Motor neuron (in vitro differentiated cells): Measurements from ENCODE around the gene MIEF2. TPM values are rescaled to one million over a fixed set of nuclear protein-coding genes. Genes with fewer than 3 reads are reported as not detected.

Experiments
- ATAC-seq, 8 experiments: fragments of 200-7000 bp; cut with Tn5 transposase; replicated peaks in 6 of 8; 2 replicates each; pipeline ENCODE4 v1.8.0; 2021; ENCODE audit warnings: mild to moderate bottlenecking in 8 of 8, moderate library complexity in 8 of 8
- H3K27ac ChIP-seq, 2 donors: fragments of 250-450 bp; sonication (Bioruptor Pico); 2 replicates each; pipeline ENCODE4 v1.9.0; 2021; ENCODE audit warnings: antibody characterized with exemption in 2 of 2, mild to moderate bottlenecking in 2 of 2, moderate library complexity in 1 of 2
- H3K4me1 ChIP-seq, 2 donors: fragments of 250-450 bp; sonication (Bioruptor Pico); replicated peaks in 1 of 2; 2 replicates each; pipeline ENCODE4 v1.6.1; 2021; ENCODE audit warnings: antibody characterized with exemption in 2 of 2, mild to moderate bottlenecking in 2 of 2, moderate library complexity in 1 of 2
- H3K4me3 ChIP-seq, 5 donors: fragments of 250-450 bp; sonication (Bioruptor Pico); 2 replicates each; pipeline ENCODE4 v1.9.0; 2021; ENCODE audit warnings: antibody characterized with exemption in 5 of 5, mild to moderate bottlenecking in 5 of 5, moderate library complexity in 4 of 5
- WGBS, 10 experiments: fragments of 450-650 bp; shearing (Covaris generic); methylation state at CpG; one replicate each; pipeline ENCODE4 v1.0.0; 2022; 5-methylcytosine and 5-hydroxymethylcytosine counted together
- in situ Hi-C, 9 experiments: fragments of 400-800 bp; cut with MboI; loops; one replicate each; pipeline ENCODE4 v1.15.0; 2021; ENCODE audit warnings: low sequenced_read_pairs in 9 of 9, low pct_unique_long_range_greater_than_20kb in 2 of 9; ENCODE audit not compliant: unreplicated experiment in 9 of 9
- total RNA-seq, 8 experiments: library from RNA; unstranded; fragments of 300-600 nt; gene quantifications; 2 replicates each; pipeline versions ENCODE4 v1.2.3 to v1.2.4, GENCODE V29; 2022

The MIEF2 gene
- total RNA-seq, 8 experiments from 2014 or later = 5.9 to 19.1 (median 13.0) TPM

- in situ Hi-C loops = no loop called here
- WGBS, 10 experiments = 66 to 100% (median 92%) methylated on average over 1 to 7 of the region's 28 CpGs; no CpG with 5 or more reads in 5 of the 10 experiments
- Histone ChIP-seq H3K27ac (no peak overlapping the region), H3K4me3 (no peak overlapping the region), H3K4me1 (no peaks in the 10 kb centered on the region)
- peak in 3 of 8 experiments; percentile 11 to 12 (median 12) for ATAC-seq
These were observed 19.1 kb upstream of the MIEF2 start for GRCh38 chr17:18241229-18241871.

- in situ Hi-C loops = no loop called here
- ATAC-seq = no peak
- Histone ChIP-seq H3K27ac (no peak overlapping the region), H3K4me1 (peaks cover 0 to 9% of the 10 kb centered on the region in 2 donors), H3K4me3 (no peak overlapping the region)
- WGBS, 10 experiments = 63 to 100% (median 93%) methylated on average over 1 to 8 of the region's 21 CpGs; no CpG with 5 or more reads in 5 of the 10 experiments
These were observed 15.3 kb upstream of the MIEF2 start for GRCh38 chr17:18245038-18245776.

GRCh38 chr17:18246109-18246725, 14.2 kb upstream of the MIEF2 start:
- in situ Hi-C loops = no loop called here
- WGBS, 10 experiments = 8 to 100% (median 80%) methylated on average over 1 to 3 of the region's 24 CpGs; no CpG with 5 or more reads in 5 of the 10 experiments
- Histone ChIP-seq H3K4me1 (peaks cover 0 to 9% of the 10 kb centered on the region in 2 donors), H3K4me3 (no peak overlapping the region), H3K27ac (no peak overlapping the region)
- no peak for ATAC-seq

- in situ Hi-C loops = no loop called here
- Histone ChIP-seq H3K27ac (no peak overlapping the region), H3K4me1 (peaks cover 0 to 9% of the 10 kb centered on the region in 2 donors), H3K4me3 (peak overlapping the region in 1 of 5 donors; percentile 18)
- 0 to 20% methylated on average over 1 to 2 of the region's 46 CpGs; no CpG with 5 or more reads in 8 of the 10 experiments for WGBS, 10 experiments
- peak; percentile 30 to 63 (median 44) for ATAC-seq
These were observed 13.4 kb upstream of the MIEF2 start for GRCh38 chr17:18246880-18247612.

- 80 to 100% (median 86%) methylated on average over 1 to 18 of the region's 30 CpGs; no CpG with 5 or more reads in 7 of the 10 experiments for WGBS, 10 experiments
- Histone ChIP-seq H3K4me1 (peaks cover 0 to 9% of the 10 kb centered on the region in 2 donors), H3K4me3 (no peak overlapping the region), H3K27ac (no peak overlapping the region)
- in situ Hi-C loops = no loop called here
- ATAC-seq = peak in 3 of 8 experiments; percentile 5 to 15 (median 7)
These were observed 12.9 kb upstream of the MIEF2 start for GRCh38 chr17:18247613-18248001.

GRCh38 chr17:18248300-18248731, 12.1 kb upstream of the MIEF2 start:
- ATAC-seq = peak; percentile 49 to 87 (median 68)
- in situ Hi-C loops = no loop called here
- H3K4me1 ChIP-seq = peaks cover 0 to 9% of the 10 kb centered on the region in 2 donors
- no peak overlapping the region for H3K4me3 ChIP-seq
- H3K27ac ChIP-seq = no peak overlapping the region
- 20 to 40% (median 31%) methylated on average over 1 to 5 of the region's 9 CpGs; no CpG with 5 or more reads in 6 of the 10 experiments for WGBS, 10 experiments

- Histone ChIP-seq H3K27ac (no peak overlapping the region), H3K4me3 (no peak overlapping the region), H3K4me1 (peaks cover 0 to 9% of the 10 kb centered on the region in 2 donors)
- in situ Hi-C loops = no loop called here
- WGBS, 10 experiments = 80 to 100% methylated on average over 1 to 2 of the region's 7 CpGs; no CpG with 5 or more reads in 8 of the 10 experiments
- ATAC-seq = no peak
These were observed 11.7 kb upstream of the MIEF2 start for GRCh38 chr17:18248811-18249210.

GRCh38 chr17:18250259-18250658, 10.2 kb upstream of the MIEF2 start:
- H3K27ac ChIP-seq = no peak overlapping the region
- ATAC-seq = no peak
- in situ Hi-C loops = no loop called here
- 80 to 100% (median 97%) methylated on average over 1 to 6 of the region's 9 CpGs; no CpG with 5 or more reads in 4 of the 10 experiments for WGBS, 10 experiments
- H3K4me3 ChIP-seq = no peak overlapping the region
- H3K4me1 ChIP-seq = peaks cover 0 to 9% of the 10 kb centered on the region in 2 donors

- 94 to 100% methylated on average over 1 to 11 of the region's 14 CpGs; no CpG with 5 or more reads in 8 of the 10 experiments for WGBS, 10 experiments
- in situ Hi-C loops = no loop called here
- Histone ChIP-seq H3K4me3 (no peak overlapping the region), H3K4me1 (peaks cover 0 to 9% of the 10 kb centered on the region in 2 donors), H3K27ac (no peak overlapping the region)
- no peak for ATAC-seq
These were observed 9.8 kb upstream of the MIEF2 start for GRCh38 chr17:18250708-18251107.

GRCh38 chr17:18251204-18251603, 9.3 kb upstream of the MIEF2 start:
- ATAC-seq = no peak
- Histone ChIP-seq H3K4me1 (peaks cover 0 to 9% of the 10 kb centered on the region in 2 donors), H3K4me3 (no peak overlapping the region), H3K27ac (no peak overlapping the region)
- 40 to 95% (median 80%) methylated on average over 1 to 10 of the region's 15 CpGs; no CpG with 5 or more reads in 4 of the 10 experiments for WGBS, 10 experiments
- in situ Hi-C loops = no loop called here

GRCh38 chr17:18252160-18252559, 8.3 kb upstream of the MIEF2 start:
- 40 to 80% methylated on average over 1 to 2 of the region's 5 CpGs; no CpG with 5 or more reads in 8 of the 10 experiments for WGBS, 10 experiments
- ATAC-seq = no peak
- in situ Hi-C loops = no loop called here

GRCh38 chr17:18253187-18253884, 7.1 kb upstream of the MIEF2 start:
- Histone ChIP-seq H3K4me1 (peaks cover 7 to 8% of the 10 kb centered on the region in 2 donors), H3K27ac (no peak overlapping the region), H3K4me3 (no peak overlapping the region)
- ATAC-seq = no peak
- in situ Hi-C loops = no loop called here
- WGBS, 10 experiments = 70 to 100% (median 85%) methylated on average over 1 to 4 of the region's 16 CpGs; no CpG with 5 or more reads in 4 of the 10 experiments

More at GRCh38 chr17:18252160-18252559, 8.3 kb upstream of the MIEF2 start:
- Histone ChIP-seq H3K4me3 (no peak overlapping the region), H3K4me1 (peaks cover 3 to 8% of the 10 kb centered on the region in 2 donors), H3K27ac (no peak overlapping the region)
